ENCODE measurements around the gene FAM3A. TPM values are rescaled to one million over a fixed set of nuclear protein-coding genes. Genes with fewer than 3 reads are reported as not detected.

FAM3A gene
- total RNA-seq, 2 experiments from 2014 or later, result 34.4 to 38.6 TPM

DNA sequence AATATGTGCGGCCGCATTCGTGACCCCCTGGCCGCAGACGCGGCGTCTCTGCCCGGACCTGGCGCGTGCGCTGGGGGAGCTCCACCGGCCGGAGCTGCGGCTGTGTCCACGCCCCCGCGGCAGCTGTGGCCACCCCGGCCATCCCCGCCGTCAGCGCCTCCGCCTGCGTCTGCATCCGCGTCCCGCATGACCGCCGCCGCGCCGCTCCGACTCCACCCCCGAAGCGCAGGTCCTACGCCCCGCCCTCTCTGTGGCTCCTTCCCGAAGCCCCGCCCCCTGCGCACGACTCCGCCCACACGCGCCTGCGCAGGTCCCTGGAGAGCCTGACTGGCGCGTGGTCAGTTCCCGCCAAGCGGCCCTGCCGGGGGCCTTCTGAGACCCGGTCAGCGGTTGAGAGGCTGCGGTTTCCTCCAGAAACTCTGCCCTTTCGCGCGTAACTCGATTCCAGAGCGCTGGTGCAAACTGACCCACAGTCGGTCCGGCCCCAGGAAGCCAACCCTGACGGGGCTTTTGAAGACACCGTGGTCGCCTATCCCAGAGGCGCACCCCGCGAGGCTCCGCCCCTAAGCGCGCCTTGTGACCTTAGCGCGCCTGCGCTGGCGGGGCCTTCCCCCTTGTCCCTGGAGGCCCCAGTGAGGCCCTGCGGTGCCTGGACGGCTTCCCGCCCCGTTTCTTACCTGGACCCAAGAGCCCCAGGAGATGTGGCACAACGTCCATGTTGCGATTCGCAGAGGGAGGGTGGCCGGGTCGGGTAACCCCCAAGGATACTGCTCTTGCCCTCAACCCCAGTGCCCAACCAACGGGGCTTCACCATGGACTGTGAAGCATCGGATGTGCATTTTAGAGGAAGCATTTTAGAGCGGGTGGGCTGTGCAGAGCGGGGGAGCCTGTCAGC, 37.1 kb downstream of the FAM3A start, which contains the start of gene LAGE3:
TSS of gene LAGE3 (minus strand) at position 554 of the 895 bp plus-strand sequence. CDS start at position 188, 366 bp downstream.
- DNase-seq, result peak; percentile 92
- Mint-ChIP-seq H3K4me1 (peaks cover 31% of the 10 kb centered on the region), H3K9me3 (no peaks in the 10 kb centered on the region), H3K27me3 (no peaks in the 10 kb centered on the region), H3K4me3 (peak within 1 kb of the TSS; percentile 81), H3K27ac (peak within 1 kb of the TSS; percentile 94), H3K36me3 (ENCODE audit: low read depth) (peaks cover 10% of the 10 kb centered on the region)
- CTCF ChIA-PET, result interaction anchor here (2.1 kb wide), 1 partner anchor 11 kb away, joined by 5 read pairs; the partner anchor contains the start of gene SLC10A3
- POLR2A ChIA-PET, result no interaction called here

DNA sequence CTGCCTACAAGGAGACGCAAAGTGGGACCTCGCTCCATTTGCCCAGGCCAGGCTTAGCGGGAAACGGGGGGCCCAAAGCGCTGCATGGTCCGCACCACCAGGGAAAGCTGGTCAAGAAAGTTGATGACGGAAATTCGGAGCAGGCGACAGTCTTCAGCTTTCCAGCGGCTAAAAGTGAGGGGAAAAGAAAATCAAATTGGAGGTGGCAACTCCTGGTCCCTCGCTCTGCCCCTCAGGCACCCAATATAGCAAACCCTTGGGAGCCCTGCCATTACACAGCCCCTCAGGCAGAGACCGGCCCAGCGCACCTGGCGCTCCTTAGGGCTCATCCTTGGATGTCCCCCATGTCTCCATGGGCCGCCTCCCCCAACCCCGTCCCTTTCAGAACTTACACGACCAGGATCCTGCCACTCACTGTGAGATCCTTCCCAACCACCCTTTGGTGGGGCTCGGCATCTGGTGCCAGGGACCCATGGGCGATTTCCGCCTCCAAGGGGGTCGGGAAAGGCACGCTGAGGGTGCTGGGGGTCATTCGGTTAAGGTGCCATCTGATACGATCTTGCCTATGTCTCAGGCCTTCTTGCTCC, 38.0 kb downstream of the FAM3A start:
- no peak for DNase-seq
- peak overlapping the region; percentile 86 for H3K27ac Mint-ChIP-seq
- ChIA-PET POLR2A (no interaction called here), CTCF (interaction anchor here (1.5 kb wide), 1 partner anchor 11 kb away, joined by 3 read pairs; no protein-coding TSS in a partner anchor)
- no peaks in the 10 kb centered on the region for H3K27me3 Mint-ChIP-seq
- H3K4me1 Mint-ChIP-seq, result peaks cover 25% of the 10 kb centered on the region
- H3K4me3 Mint-ChIP-seq, result peak overlapping the region; percentile 81
- no peaks in the 10 kb centered on the region for H3K9me3 Mint-ChIP-seq
- H3K36me3 Mint-ChIP-seq (ENCODE audit: low read depth), result peaks cover 2% of the 10 kb centered on the region

DNA sequence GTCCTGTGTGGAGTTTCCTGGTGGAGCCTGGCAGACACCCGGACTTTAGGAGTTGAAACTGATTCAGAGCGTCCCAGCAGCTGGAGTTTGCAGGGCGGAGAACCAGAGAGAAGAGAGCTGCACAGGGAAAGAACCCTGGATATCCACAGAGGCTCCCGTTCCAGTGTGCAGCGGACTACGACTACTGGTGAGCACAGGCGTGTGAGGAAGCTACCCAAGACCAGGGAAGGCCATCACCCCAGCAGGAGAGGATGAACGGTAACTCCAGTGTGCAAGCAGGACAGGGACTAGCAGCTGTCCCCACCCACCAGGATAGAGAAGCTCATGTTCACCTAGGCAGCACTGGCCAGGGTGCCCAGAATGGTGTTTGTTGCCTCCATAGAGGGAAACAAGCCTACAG, 39.2 kb downstream of the FAM3A start:
- peak overlapping the region; percentile 9 for H3K27ac Mint-ChIP-seq
- H3K9me3 Mint-ChIP-seq, result no peaks in the 10 kb centered on the region
- H3K27me3 Mint-ChIP-seq, result no peaks in the 10 kb centered on the region
- peaks cover 25% of the 10 kb centered on the region for H3K4me1 Mint-ChIP-seq
- ChIA-PET POLR2A (no interaction called here), CTCF (interaction anchor here (0.6 to 1.5 kb wide), 3 partner anchors 12 to 75 kb away, joined by 3 to 6 read pairs (median 4); no protein-coding TSS in a partner anchor)
- peaks cover 2% of the 10 kb centered on the region for H3K36me3 Mint-ChIP-seq (ENCODE audit: low read depth)
- H3K4me3 Mint-ChIP-seq, result no peak overlapping the region
- DNase-seq, result no peak

DNA sequence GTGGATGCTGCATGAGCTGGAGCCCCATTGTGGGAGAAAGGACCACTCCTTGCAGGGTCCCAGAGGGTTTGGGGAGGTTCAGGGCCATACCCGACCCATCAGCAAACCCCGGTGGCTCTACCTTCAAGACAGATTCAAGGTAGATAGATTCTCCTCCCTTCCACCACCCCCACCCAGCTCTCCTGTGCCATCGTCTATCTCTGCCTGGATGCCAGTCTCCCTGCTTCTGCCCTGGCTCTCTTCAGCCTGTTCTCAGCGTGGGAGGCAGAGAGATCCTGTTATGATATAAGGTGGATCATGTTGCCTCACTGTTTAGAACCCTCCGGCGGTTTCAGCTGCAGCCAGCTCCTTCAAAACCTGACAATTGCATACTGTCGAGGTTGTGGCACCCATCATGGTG, 42.3 kb downstream of the FAM3A start:
- CTCF ChIA-PET, result interaction anchor here (0.6 kb wide), 3 partner anchors 43 to 79 kb away, joined by 3 to 8 read pairs (median 3); no protein-coding TSS in a partner anchor
- POLR2A ChIA-PET, result no interaction called here
- Mint-ChIP-seq H3K27me3 (no peaks in the 10 kb centered on the region), H3K9me3 (no peaks in the 10 kb centered on the region), H3K36me3 (ENCODE audit: low read depth) (peaks cover 2% of the 10 kb centered on the region), H3K27ac (no peak overlapping the region), H3K4me1 (peaks cover 20% of the 10 kb centered on the region), H3K4me3 (no peak overlapping the region)
- DNase-seq, result no peak

DNA sequence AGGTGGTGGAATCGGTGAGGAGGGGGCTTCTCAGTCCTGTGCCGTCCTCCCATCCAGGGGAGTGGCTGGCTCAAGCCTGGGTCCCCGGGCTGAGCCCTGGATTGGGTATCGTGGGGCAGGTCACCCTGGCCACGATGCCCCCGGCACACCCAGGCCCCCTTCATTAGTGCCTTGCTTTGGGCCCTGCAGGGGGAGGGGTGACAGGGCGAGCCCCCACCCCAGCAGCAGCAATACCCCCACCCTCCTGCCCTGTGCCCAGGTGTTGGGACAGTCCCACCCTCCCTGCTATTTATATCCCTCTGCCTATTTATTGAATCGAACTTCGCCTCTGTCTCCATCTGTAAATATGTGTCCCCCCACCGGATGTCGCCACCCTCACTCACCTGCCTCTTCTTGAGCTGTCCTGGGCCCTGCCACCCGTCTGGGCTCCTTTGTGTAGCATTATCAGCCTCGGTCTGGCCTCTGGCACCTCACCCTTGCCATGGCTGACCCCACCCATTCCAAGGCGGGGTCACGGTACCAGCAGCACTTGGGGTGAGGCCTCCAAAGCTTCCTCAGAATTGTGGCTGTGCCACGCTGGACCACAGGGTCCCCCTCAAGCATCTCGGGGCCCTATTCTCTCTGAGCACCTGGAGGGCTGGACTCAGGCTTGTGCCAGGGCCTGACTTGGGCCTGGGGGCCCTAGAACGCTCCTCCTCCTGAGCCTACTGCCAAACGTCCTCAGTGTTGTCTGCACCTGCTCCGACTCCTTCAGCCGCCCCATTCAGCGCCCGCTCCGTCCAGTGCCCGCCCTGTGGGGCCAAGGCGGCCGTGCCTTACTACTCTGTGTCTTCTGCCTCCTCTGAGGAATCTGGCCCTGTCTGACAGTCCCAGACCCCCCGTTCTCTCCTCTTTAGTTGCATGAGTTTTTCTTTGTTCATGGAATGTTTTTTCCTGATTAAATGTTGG, 43.1 kb downstream of the FAM3A start:
- no peak overlapping the region for H3K27ac Mint-ChIP-seq
- peaks cover 2% of the 10 kb centered on the region for H3K36me3 Mint-ChIP-seq (ENCODE audit: low read depth)
- no peak for DNase-seq
- ChIA-PET POLR2A (no interaction called here), CTCF (interaction anchor here (1.2 kb wide), 1 partner anchor 23 kb away, joined by 3 read pairs; no protein-coding TSS in a partner anchor)
- peaks cover 20% of the 10 kb centered on the region for H3K4me1 Mint-ChIP-seq
- H3K9me3 Mint-ChIP-seq, result no peaks in the 10 kb centered on the region
- H3K27me3 Mint-ChIP-seq, result no peaks in the 10 kb centered on the region
- no peak overlapping the region for H3K4me3 Mint-ChIP-seq

DNA sequence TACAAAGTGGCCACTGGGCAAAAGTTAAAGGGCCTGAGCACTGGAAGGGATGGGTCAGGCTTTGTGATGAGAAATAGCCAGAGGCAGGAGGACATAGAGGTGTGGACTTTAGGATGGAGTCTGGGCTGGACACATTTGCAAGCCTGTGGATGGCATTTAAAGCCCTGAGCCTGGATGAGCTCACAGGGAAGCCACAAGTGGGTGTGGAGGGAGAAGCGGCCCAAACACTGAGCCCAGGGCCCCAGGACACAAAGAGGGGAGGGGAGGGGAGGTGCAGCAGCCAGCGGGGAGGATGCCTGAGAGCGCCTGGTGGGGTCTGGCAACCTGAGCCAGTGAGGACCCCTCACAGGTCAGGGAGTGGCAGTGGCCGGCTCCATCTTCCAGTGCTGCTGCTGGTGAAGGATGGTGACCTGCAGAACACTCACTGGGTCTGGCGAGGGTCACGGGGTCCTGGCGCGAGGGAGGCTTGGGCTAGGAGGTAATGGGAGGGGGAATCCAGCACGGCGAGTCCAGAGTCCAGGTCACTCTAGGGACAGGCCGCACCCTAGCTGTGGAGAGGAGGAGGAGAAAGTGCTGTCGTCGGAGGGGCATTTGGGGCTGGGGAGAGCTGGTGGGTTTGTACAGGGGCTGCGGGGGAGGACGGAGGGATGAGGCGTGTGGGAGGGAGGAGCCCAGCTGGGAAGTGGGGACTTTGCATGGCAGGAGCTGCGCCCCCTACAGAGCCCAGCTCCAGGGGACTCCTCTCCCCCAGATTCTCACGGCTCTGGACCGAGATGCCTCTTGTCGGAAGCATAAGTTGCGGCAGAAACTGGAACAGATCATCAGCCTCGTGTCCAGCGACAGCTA, 44.0 kb downstream of the FAM3A start:
- ChIA-PET POLR2A (no interaction called here), CTCF (interaction anchor here (1.2 kb wide), 2 partner anchors 22 to 55 kb away, joined by 3 read pairs; no protein-coding TSS in a partner anchor)
- no peaks in the 10 kb centered on the region for H3K9me3 Mint-ChIP-seq
- H3K27me3 Mint-ChIP-seq, result no peaks in the 10 kb centered on the region
- peaks cover 12% of the 10 kb centered on the region for H3K4me1 Mint-ChIP-seq
- no peak for DNase-seq
- H3K4me3 Mint-ChIP-seq, result no peak overlapping the region
- H3K27ac Mint-ChIP-seq, result no peak overlapping the region
- H3K36me3 Mint-ChIP-seq (ENCODE audit: low read depth), result peaks cover 2% of the 10 kb centered on the region

DNA sequence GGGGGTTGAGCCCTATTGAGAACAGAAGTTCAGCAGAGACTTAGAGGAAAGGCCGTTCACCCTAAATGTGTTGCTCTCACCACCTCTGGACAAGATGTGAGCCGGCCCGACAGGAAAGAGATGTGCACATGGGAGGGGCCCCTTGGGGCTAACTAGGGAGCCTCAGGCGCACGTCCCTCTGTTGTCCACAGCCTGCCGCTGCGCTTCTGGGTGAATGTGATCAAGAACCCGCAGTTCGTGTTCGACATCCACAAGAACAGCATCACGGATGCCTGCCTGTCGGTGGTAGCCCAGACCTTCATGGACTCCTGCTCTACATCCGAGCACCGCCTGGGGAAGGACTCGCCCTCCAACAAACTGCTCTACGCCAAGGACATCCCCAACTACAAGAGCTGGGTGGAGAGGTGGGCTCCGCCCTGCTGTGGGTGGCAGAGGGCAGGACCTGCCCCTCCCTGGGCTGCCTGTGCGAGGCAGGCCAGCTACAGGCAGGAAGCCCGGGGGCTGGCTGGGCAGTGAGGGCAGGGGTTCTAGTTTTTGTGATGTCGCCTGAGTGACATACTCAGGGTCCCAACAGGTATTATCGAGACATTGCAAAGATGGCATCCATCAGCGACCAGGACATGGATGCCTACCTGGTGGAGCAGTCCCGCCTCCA, 45.0 kb downstream of the FAM3A start:
- POLR2A ChIA-PET, result no interaction called here
- Mint-ChIP-seq H3K27ac (no peak overlapping the region), H3K9me3 (no peaks in the 10 kb centered on the region), H3K4me3 (no peak overlapping the region), H3K36me3 (ENCODE audit: low read depth) (peaks cover 2% of the 10 kb centered on the region), H3K27me3 (no peaks in the 10 kb centered on the region), H3K4me1 (peaks cover 5% of the 10 kb centered on the region)
- CTCF ChIA-PET, result interaction anchor here (1.2 kb wide), 1 partner anchor 56 kb away, joined by 3 read pairs; no protein-coding TSS in a partner anchor
- DNase-seq, result no peak

DNA sequence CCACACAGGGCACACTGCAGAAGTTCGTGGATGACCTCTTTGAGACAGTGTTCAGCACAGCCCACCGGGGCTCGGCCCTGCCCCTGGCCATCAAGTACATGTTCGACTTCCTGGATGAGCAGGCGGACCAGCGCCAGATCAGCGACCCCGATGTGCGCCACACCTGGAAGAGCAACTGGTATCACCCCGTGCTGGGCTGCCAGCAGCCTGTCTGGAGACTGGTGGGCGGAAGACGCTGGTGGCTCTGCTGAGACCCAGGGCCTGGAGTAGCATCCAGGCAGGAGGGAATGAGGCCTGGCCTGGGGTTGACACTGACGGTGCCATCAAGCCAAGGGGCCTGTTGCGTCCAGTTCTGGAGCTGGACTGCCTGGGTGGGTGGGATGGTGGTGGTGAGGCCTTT, 45.6 kb downstream of the FAM3A start:
- Mint-ChIP-seq H3K4me1 (peaks cover 2% of the 10 kb centered on the region), H3K9me3 (no peaks in the 10 kb centered on the region), H3K4me3 (no peak overlapping the region), H3K36me3 (ENCODE audit: low read depth) (peaks cover under 1% of the 10 kb centered on the region), H3K27ac (no peak overlapping the region), H3K27me3 (no peaks in the 10 kb centered on the region)
- POLR2A ChIA-PET, result no interaction called here
- CTCF ChIA-PET, result no interaction called here
- DNase-seq, result no peak

DNA sequence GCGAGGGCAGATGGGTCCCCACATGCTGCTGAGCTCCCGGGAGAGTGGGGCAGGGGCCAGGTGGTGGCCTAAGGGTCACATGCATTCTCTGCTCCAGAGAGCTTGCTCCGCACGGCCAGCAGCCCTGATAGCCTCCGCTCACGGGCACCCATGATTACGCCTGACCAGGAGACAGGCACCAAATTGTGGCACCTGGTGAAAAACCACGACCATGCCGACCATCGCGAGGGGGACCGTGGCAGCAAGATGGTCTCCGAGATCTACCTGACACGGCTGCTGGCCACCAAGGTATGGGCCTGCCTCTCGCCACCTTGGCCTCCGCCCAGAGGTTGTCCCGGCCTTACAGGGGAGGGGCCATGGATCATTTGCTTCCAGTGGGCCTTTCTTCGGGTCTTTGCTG, 46.2 kb downstream of the FAM3A start:
- no peaks in the 10 kb centered on the region for H3K27me3 Mint-ChIP-seq
- DNase-seq, result no peak
- no peaks in the 10 kb centered on the region for H3K36me3 Mint-ChIP-seq (ENCODE audit: low read depth)
- no peak overlapping the region for H3K4me3 Mint-ChIP-seq
- H3K4me1 Mint-ChIP-seq, result no peaks in the 10 kb centered on the region
- ChIA-PET POLR2A (no interaction called here), CTCF (no interaction called here)
- no peak overlapping the region for H3K27ac Mint-ChIP-seq
- no peaks in the 10 kb centered on the region for H3K9me3 Mint-ChIP-seq

DNA sequence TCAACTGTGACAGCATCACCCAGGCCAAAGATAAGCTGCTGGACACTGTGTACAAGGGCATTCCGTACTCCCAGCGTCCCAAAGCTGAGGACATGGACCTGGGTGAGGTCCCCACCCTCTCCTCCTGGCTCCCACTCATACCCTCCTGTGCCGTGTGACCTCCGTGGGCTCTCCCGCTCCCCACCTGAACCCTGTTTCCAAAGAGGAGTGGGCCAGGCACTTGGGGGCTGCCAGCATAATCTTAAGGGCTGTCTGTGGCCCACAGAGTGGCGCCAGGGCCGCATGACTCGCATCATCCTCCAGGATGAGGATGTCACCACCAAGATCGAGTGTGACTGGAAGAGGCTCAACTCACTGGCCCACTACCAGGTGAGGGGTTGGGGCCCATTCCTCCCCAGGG, 46.9 kb downstream of the FAM3A start:
- H3K4me1 Mint-ChIP-seq, result no peaks in the 10 kb centered on the region
- ChIA-PET CTCF (interaction anchor here (0.6 kb wide), 1 partner anchor 42 kb away, joined by 3 read pairs; no protein-coding TSS in a partner anchor), POLR2A (no interaction called here)
- H3K4me3 Mint-ChIP-seq, result no peak overlapping the region
- H3K36me3 Mint-ChIP-seq (ENCODE audit: low read depth), result no peaks in the 10 kb centered on the region
- no peak overlapping the region for H3K27ac Mint-ChIP-seq
- no peaks in the 10 kb centered on the region for H3K27me3 Mint-ChIP-seq
- H3K9me3 Mint-ChIP-seq, result no peaks in the 10 kb centered on the region
- no peak for DNase-seq

DNA sequence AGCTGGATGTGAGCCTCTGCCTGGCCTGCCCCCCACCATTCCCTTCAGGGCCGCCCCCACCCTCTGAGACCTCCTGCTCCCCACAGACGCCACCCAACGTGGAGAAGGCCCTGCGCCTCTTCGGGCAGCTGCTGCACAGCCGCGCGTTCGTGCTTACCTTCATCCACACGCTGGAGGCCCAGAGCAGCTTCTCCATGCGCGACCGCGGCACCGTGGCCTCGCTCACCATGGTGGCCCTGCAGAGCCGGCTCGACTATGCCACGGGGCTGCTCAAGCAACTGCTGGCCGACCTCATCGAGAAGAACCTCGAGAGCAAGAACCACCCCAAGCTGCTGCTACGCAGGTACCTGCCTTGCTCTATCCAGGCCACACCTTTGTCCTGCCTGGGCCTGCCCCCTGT, 47.8 kb downstream of the FAM3A start:
- DNase-seq, result no peak
- Mint-ChIP-seq H3K27ac (no peak overlapping the region), H3K4me3 (no peak overlapping the region), H3K27me3 (no peaks in the 10 kb centered on the region), H3K4me1 (no peaks in the 10 kb centered on the region), H3K36me3 (ENCODE audit: low read depth) (no peaks in the 10 kb centered on the region), H3K9me3 (no peaks in the 10 kb centered on the region)
- CTCF ChIA-PET, result interaction anchor here (0.6 kb wide), 1 partner anchor 574 kb away, joined by 3 read pairs; no protein-coding TSS in a partner anchor
- POLR2A ChIA-PET, result no interaction called here

Measured in activated CD4-positive, alpha-beta T cell treated with anti-CD3 and anti-CD28 coated beads, Interleukin-2, amount 10 ng/mL, durations not matched to agents 7 days and 5 days (primary cell).